Activated effector memory CD4-positive, alpha-beta T cell treated with Interleukin-2 at 50 U/mL for 16 hours (primary cell): Measurements from ENCODE around the gene SLIT3.

Source experiments
- DNase-seq: peaks from one replicate; pipeline ENCODE4 v3.0.0-alpha.2; 2020

SLIT3 gene

GRCh38 chr5:169260896-169261569, 39.9 kb downstream of the SLIT3 start:
- no peak for DNase-seq

- no peak for DNase-seq
These were observed 42.5 kb downstream of the SLIT3 start for GRCh38 chr5:169258372-169259000.

- no peak for DNase-seq
These were observed 44.7 kb downstream of the SLIT3 start for GRCh38 chr5:169256191-169256590.

GRCh38 chr5:169253071-169253470, 47.9 kb downstream of the SLIT3 start:
- DNase-seq, result no peak

GRCh38 chr5:169251333-169252084, 49.4 kb downstream of the SLIT3 start:
- DNase-seq, result no peak

- DNase-seq, result no peak
These were observed 50.1 kb downstream of the SLIT3 start for GRCh38 chr5:169250887-169251286.

- no peak for DNase-seq
These were observed 51.9 kb downstream of the SLIT3 start for GRCh38 chr5:169248996-169249395.

- no peak for DNase-seq
These were observed 52.4 kb downstream of the SLIT3 start for GRCh38 chr5:169248550-169248949.

- DNase-seq, result no peak
These were observed 56.1 kb downstream of the SLIT3 start for GRCh38 chr5:169244812-169245211.

- DNase-seq, result no peak
These were observed 57.1 kb downstream of the SLIT3 start for GRCh38 chr5:169243651-169244422.

GRCh38 chr5:169242849-169243186, 58.1 kb downstream of the SLIT3 start:
- DNase-seq, result no peak

- no peak for DNase-seq
These were observed 58.6 kb downstream of the SLIT3 start for GRCh38 chr5:169242175-169242848.

GRCh38 chr5:169229342-169229892, 71.5 kb downstream of the SLIT3 start:
- DNase-seq, result no peak

- DNase-seq, result no peak
These were observed 74.0 kb downstream of the SLIT3 start for GRCh38 chr5:169226895-169227294.

GRCh38 chr5:169225830-169226356, 75.0 kb downstream of the SLIT3 start:
- no peak for DNase-seq

- DNase-seq, result no peak
These were observed 77.4 kb downstream of the SLIT3 start for GRCh38 chr5:169223595-169223953.

- DNase-seq, result no peak
These were observed 77.9 kb downstream of the SLIT3 start for GRCh38 chr5:169222934-169223594.

GRCh38 chr5:169221519-169221918, 79.4 kb downstream of the SLIT3 start:
- no peak for DNase-seq

GRCh38 chr5:169219961-169220360, 81.0 kb downstream of the SLIT3 start:
- no peak for DNase-seq

- no peak for DNase-seq
These were observed 81.6 kb downstream of the SLIT3 start for GRCh38 chr5:169219351-169219750.

- DNase-seq, result no peak
These were observed 82.1 kb downstream of the SLIT3 start for GRCh38 chr5:169218861-169219260.

- no peak for DNase-seq
These were observed 82.8 kb downstream of the SLIT3 start for GRCh38 chr5:169218176-169218575.
